Measurements from ENCODE around the gene ZBTB38.

Gene ZBTB38

GRCh38 chr3:141397996-141398395, 29.7 kb downstream of the ZBTB38 start:
- no peak overlapping the region for H2BK15ac ChIP-seq (ENCODE audit: low read length)
- no peak overlapping the region for H4K8ac ChIP-seq (ENCODE audit: low read depth, low read length)
- no peak overlapping the region for H3K14ac ChIP-seq (ENCODE audit: low read length)
- no peak overlapping the region for H2BK5ac ChIP-seq (ENCODE audit: low read length)
- no peak overlapping the region for H3K9ac ChIP-seq (ENCODE audit: low read depth, low read length, poor library complexity)
- no peak overlapping the region for H3K23ac ChIP-seq (ENCODE audit: low read depth, low read length, poor library complexity)
- no peak overlapping the region for H3K4me2 ChIP-seq (ENCODE audit: insufficient read depth, low read length, poor library complexity, severe bottlenecking)
- no peaks in the 10 kb centered on the region for H3K79me1 ChIP-seq (ENCODE audit: low read depth, low read length)
- peaks cover 0 to 23% of the 10 kb centered on the region in 2 donors for H3K9me3 ChIP-seq (replicated peaks in 1 of 2; ENCODE audit: control insufficient read depth in 2 of 2, insufficient read depth in 1 of 2, low read depth in 1 of 2, low read length in 2 of 2)
- WGBS, 2 donors (ENCODE audit: extremely low coverage in 2 of 2, insufficient read length in 2 of 2, insufficient replicate concordance in 1 of 2) = no CpG with 5 or more reads among the region's 5 CpGs
- H2AFZ ChIP-seq (ENCODE audit: low read length) = no peak overlapping the region
- no peak overlapping the region for H3K27ac ChIP-seq (replicated peaks; ENCODE audit: low read length)
- H2BK12ac ChIP-seq (ENCODE audit: low read length) = no peak overlapping the region
- no peak overlapping the region for H2AK5ac ChIP-seq (ENCODE audit: low read depth, low read length)
- H3K18ac ChIP-seq (ENCODE audit: low read length) = no peak overlapping the region
- H3K4me3 ChIP-seq (ENCODE audit: low read length in 2 of 2) = no peak overlapping the region
- H3K36me3 ChIP-seq (replicated peaks in 1 of 2; ENCODE audit: control insufficient read depth in 2 of 2, insufficient read depth in 2 of 2, low read length in 2 of 2) = peaks cover 0 to 18% of the 10 kb centered on the region in 2 donors
- no peak overlapping the region for H2BK120ac ChIP-seq (ENCODE audit: low read depth, low read length)
- no peaks in the 10 kb centered on the region for H3K27me3 ChIP-seq (ENCODE audit: control insufficient read depth in 3 of 3, insufficient read depth in 3 of 3, low read depth in 1 of 3, low read length in 3 of 3)
- DNase-seq (ENCODE audit: low spot score) = no peak
- H3K4ac ChIP-seq (ENCODE audit: low read length) = no peak overlapping the region
- H4K91ac ChIP-seq (ENCODE audit: low read depth, low read length, poor library complexity) = no peak overlapping the region
- peaks cover 8 to 13% of the 10 kb centered on the region in 2 donors for H3K4me1 ChIP-seq (ENCODE audit: control insufficient read depth in 2 of 2, insufficient read depth in 1 of 2, low read depth in 1 of 2, low read length in 2 of 2)

- Histone ChIP-seq H3K27me3 (ENCODE audit: control insufficient read depth in 3 of 3, insufficient read depth in 3 of 3, low read depth in 1 of 3, low read length in 3 of 3) (no peaks in the 10 kb centered on the region), H3K79me1 (ENCODE audit: low read depth, low read length) (no peaks in the 10 kb centered on the region), H4K8ac (ENCODE audit: low read depth, low read length) (no peak overlapping the region), H2BK12ac (ENCODE audit: low read length) (no peak overlapping the region), H3K9ac (ENCODE audit: low read depth, low read length, poor library complexity) (no peak overlapping the region), H3K18ac (ENCODE audit: low read length) (no peak overlapping the region), H3K4me3 (ENCODE audit: low read length in 2 of 2) (no peak overlapping the region), H3K4ac (ENCODE audit: low read length) (no peak overlapping the region), H2AFZ (ENCODE audit: low read length) (no peak overlapping the region), H2BK120ac (ENCODE audit: low read depth, low read length) (no peak overlapping the region), H3K14ac (ENCODE audit: low read length) (no peak overlapping the region), H2BK5ac (ENCODE audit: low read length) (no peak overlapping the region), H2BK15ac (ENCODE audit: low read length) (no peak overlapping the region), H3K4me1 (ENCODE audit: control insufficient read depth in 2 of 2, insufficient read depth in 1 of 2, low read depth in 1 of 2, low read length in 2 of 2) (peaks cover 0 to 8% of the 10 kb centered on the region in 2 donors), H3K36me3 (replicated peaks in 1 of 2; ENCODE audit: control insufficient read depth in 2 of 2, insufficient read depth in 2 of 2, low read length in 2 of 2) (peaks cover 0 to 23% of the 10 kb centered on the region in 2 donors), H4K91ac (ENCODE audit: low read depth, low read length, poor library complexity) (no peak overlapping the region), H3K9me3 (replicated peaks in 1 of 2; ENCODE audit: control insufficient read depth in 2 of 2, insufficient read depth in 1 of 2, low read depth in 1 of 2, low read length in 2 of 2) (peaks cover 0 to 23% of the 10 kb centered on the region in 2 donors), H3K4me2 (ENCODE audit: insufficient read depth, low read length, poor library complexity, severe bottlenecking) (no peak overlapping the region), H3K23ac (ENCODE audit: low read depth, low read length, poor library complexity) (no peak overlapping the region), H3K27ac (replicated peaks; ENCODE audit: low read length) (no peak overlapping the region), H2AK5ac (ENCODE audit: low read depth, low read length) (no peak overlapping the region)
- DNase-seq (ENCODE audit: low spot score) = no peak
- no CpG with 5 or more reads among the region's 2 CpGs for WGBS, 2 donors (ENCODE audit: extremely low coverage in 2 of 2, insufficient read length in 2 of 2, insufficient replicate concordance in 1 of 2)
These were observed 30.9 kb downstream of the ZBTB38 start for GRCh38 chr3:141399200-141399599.

GRCh38 chr3:141400073-141400971, 32.0 kb downstream of the ZBTB38 start:
- 100% methylated on average over 1 of the region's 5 CpGs for WGBS, 2 donors (ENCODE audit: extremely low coverage in 2 of 2, insufficient read length in 2 of 2, insufficient replicate concordance in 1 of 2)
- DNase-seq (ENCODE audit: low spot score) = no peak

GRCh38 chr3:141401095-141401494, 32.8 kb downstream of the ZBTB38 start:
- peaks cover 2 to 36% of the 10 kb centered on the region in 2 donors for H3K36me3 ChIP-seq (replicated peaks in 1 of 2; ENCODE audit: control insufficient read depth in 2 of 2, insufficient read depth in 2 of 2, low read length in 2 of 2)
- no peak overlapping the region for H4K8ac ChIP-seq (ENCODE audit: low read depth, low read length)
- no peak overlapping the region for H3K27ac ChIP-seq (replicated peaks; ENCODE audit: low read length)
- no peak overlapping the region for H2BK12ac ChIP-seq (ENCODE audit: low read length)
- no peak overlapping the region for H3K9ac ChIP-seq (ENCODE audit: low read depth, low read length, poor library complexity)
- H3K4me2 ChIP-seq (ENCODE audit: insufficient read depth, low read length, poor library complexity, severe bottlenecking) = no peak overlapping the region
- H3K4me1 ChIP-seq (ENCODE audit: control insufficient read depth in 2 of 2, insufficient read depth in 1 of 2, low read depth in 1 of 2, low read length in 2 of 2) = peaks cover 0 to 8% of the 10 kb centered on the region in 2 donors
- H3K27me3 ChIP-seq (ENCODE audit: control insufficient read depth in 3 of 3, insufficient read depth in 3 of 3, low read depth in 1 of 3, low read length in 3 of 3) = no peaks in the 10 kb centered on the region
- H3K23ac ChIP-seq (ENCODE audit: low read depth, low read length, poor library complexity) = no peak overlapping the region
- no CpG with 5 or more reads among the region's 1 CpG for WGBS, 2 donors (ENCODE audit: extremely low coverage in 2 of 2, insufficient read length in 2 of 2, insufficient replicate concordance in 1 of 2)
- no peak overlapping the region for H3K4ac ChIP-seq (ENCODE audit: low read length)
- H3K4me3 ChIP-seq (ENCODE audit: low read length in 2 of 2) = no peak overlapping the region
- H2AK5ac ChIP-seq (ENCODE audit: low read depth, low read length) = no peak overlapping the region
- no peak overlapping the region for H2AFZ ChIP-seq (ENCODE audit: low read length)
- no peak overlapping the region for H3K14ac ChIP-seq (ENCODE audit: low read length)
- no peak overlapping the region for H2BK15ac ChIP-seq (ENCODE audit: low read length)
- no peak for DNase-seq (ENCODE audit: low spot score)
- no peak overlapping the region for H4K91ac ChIP-seq (ENCODE audit: low read depth, low read length, poor library complexity)
- peaks cover 0 to 21% of the 10 kb centered on the region in 2 donors for H3K9me3 ChIP-seq (replicated peaks in 1 of 2; ENCODE audit: control insufficient read depth in 2 of 2, insufficient read depth in 1 of 2, low read depth in 1 of 2, low read length in 2 of 2)
- no peak overlapping the region for H2BK120ac ChIP-seq (ENCODE audit: low read depth, low read length)
- no peaks in the 10 kb centered on the region for H3K79me1 ChIP-seq (ENCODE audit: low read depth, low read length)
- H2BK5ac ChIP-seq (ENCODE audit: low read length) = no peak overlapping the region
- H3K18ac ChIP-seq (ENCODE audit: low read length) = no peak overlapping the region

More at GRCh38 chr3:141400073-141400971, 32.0 kb downstream of the ZBTB38 start:
- Histone ChIP-seq H3K9ac (ENCODE audit: low read depth, low read length, poor library complexity) (no peak overlapping the region), H4K8ac (ENCODE audit: low read depth, low read length) (no peak overlapping the region), H4K91ac (ENCODE audit: low read depth, low read length, poor library complexity) (no peak overlapping the region), H3K27ac (replicated peaks; ENCODE audit: low read length) (no peak overlapping the region), H2AFZ (ENCODE audit: low read length) (no peak overlapping the region), H2BK5ac (ENCODE audit: low read length) (no peak overlapping the region), H3K4me3 (ENCODE audit: low read length in 2 of 2) (no peak overlapping the region), H3K14ac (ENCODE audit: low read length) (no peak overlapping the region), H3K4me1 (ENCODE audit: control insufficient read depth in 2 of 2, insufficient read depth in 1 of 2, low read depth in 1 of 2, low read length in 2 of 2) (peaks cover 0 to 8% of the 10 kb centered on the region in 2 donors), H2BK120ac (ENCODE audit: low read depth, low read length) (no peak overlapping the region), H3K18ac (ENCODE audit: low read length) (no peak overlapping the region), H3K79me1 (ENCODE audit: low read depth, low read length) (no peaks in the 10 kb centered on the region), H3K27me3 (ENCODE audit: control insufficient read depth in 3 of 3, insufficient read depth in 3 of 3, low read depth in 1 of 3, low read length in 3 of 3) (no peaks in the 10 kb centered on the region), H3K4me2 (ENCODE audit: insufficient read depth, low read length, poor library complexity, severe bottlenecking) (no peak overlapping the region), H2BK12ac (ENCODE audit: low read length) (no peak overlapping the region), H3K36me3 (replicated peaks in 1 of 2; ENCODE audit: control insufficient read depth in 2 of 2, insufficient read depth in 2 of 2, low read length in 2 of 2) (peaks cover 2 to 29% of the 10 kb centered on the region in 2 donors), H2AK5ac (ENCODE audit: low read depth, low read length) (no peak overlapping the region), H2BK15ac (ENCODE audit: low read length) (no peak overlapping the region), H3K9me3 (replicated peaks in 1 of 2; ENCODE audit: control insufficient read depth in 2 of 2, insufficient read depth in 1 of 2, low read depth in 1 of 2, low read length in 2 of 2) (peaks cover 0 to 23% of the 10 kb centered on the region in 2 donors), H3K23ac (ENCODE audit: low read depth, low read length, poor library complexity) (no peak overlapping the region), H3K4ac (ENCODE audit: low read length) (no peak overlapping the region)

Data from neuronal stem cell (in vitro differentiated cells).